ENCODE data around the gene BTBD9.

DNA sequence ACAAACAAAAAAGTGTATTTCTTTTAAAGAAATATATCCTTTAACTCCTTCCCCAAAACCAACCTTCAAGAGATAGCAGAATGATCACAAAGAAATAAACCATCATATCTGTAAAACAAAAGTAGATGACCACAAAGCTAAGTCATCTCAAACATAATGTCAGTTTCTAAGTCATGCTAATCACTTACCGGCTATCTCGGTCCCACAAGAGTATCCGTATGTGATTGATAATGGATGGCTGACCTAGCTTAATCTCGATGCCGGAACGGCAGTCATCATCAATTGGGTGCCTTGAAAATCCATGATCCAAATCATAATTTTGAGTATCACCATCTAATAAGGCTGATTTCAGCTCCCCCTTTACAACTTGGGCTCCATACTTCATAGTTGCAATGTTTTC, 59.7 kb downstream of the BTBD9 start:
- TF ChIP-seq POLR2A (IDR thresholded peaks at IDR 0.05; ENCODE audit: low read depth, low read length) (no peak), CTCF (IDR thresholded peaks at IDR 0.05; ENCODE audit: extremely low read depth in 1 of 2, insufficient read depth in 1 of 2, low read depth in 1 of 2, low read length in 2 of 2) (no peak), EZH2 (IDR thresholded peaks at IDR 0.05; ENCODE audit: borderline replicate concordance, low read depth, low read length, severe bottlenecking) (no peak), JUN (IDR thresholded peaks at IDR 0.05; ENCODE audit: borderline replicate concordance, insufficient read depth, insufficient read length, low read depth) (no peak), POLR2AphosphoS5 (IDR thresholded peaks at IDR 0.05; ENCODE audit: insufficient read depth, low read depth, low read length) (no peak), GATA2 (IDR thresholded peaks at IDR 0.05; ENCODE audit: insufficient read depth, insufficient read length, low read depth, low read length) (no peak), MYC (IDR thresholded peaks at IDR 0.05; ENCODE audit: low read depth, low read length) (no peak)
- TF ChIP-seq, protein P1, sequence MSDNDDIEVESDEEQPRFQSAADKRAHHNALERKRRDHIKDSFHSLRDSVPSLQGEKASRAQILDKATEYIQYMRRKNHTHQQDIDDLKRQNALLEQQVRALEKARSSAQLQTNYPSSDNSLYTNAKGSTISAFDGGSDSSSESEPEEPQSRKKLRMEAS (IDR thresholded peaks at IDR 0.05; ENCODE audit: insufficient read depth, insufficient read length): no peak

Measured in endothelial cell of umbilical vein (primary cell).